HUES64 (cell line): ENCODE results near the gene BTBD9.

ENCODE experiments used
- H3K27ac ChIP-seq: 2 replicates; pipeline ENCODE4 v1.7.0; 2013; ENCODE audit warnings: low read depth, low read length, inconsistent platforms
- H3K27me3 ChIP-seq: 2 replicates; pipeline ENCODE4 v1.6.1; 2013; ENCODE audit warnings: mild to moderate bottlenecking, low read length; ENCODE audit not compliant: insufficient read depth
- H3K36me3 ChIP-seq: 2 replicates; pipeline ENCODE4 v1.6.1; 2013; ENCODE audit warnings: mild to moderate bottlenecking, low read length; ENCODE audit not compliant: insufficient read depth
- H3K4me1 ChIP-seq: 2 replicates; pipeline ENCODE4 v1.6.1; 2013; ENCODE audit warnings: mild to moderate bottlenecking, low read length, moderate library complexity; ENCODE audit not compliant: insufficient read depth
- H3K4me3 ChIP-seq: 2 replicates; pipeline ENCODE4 v1.5.1; 2013; ENCODE audit warnings: mild to moderate bottlenecking, low read length, moderate library complexity
- H3K9ac ChIP-seq: 2 replicates; pipeline ENCODE4 v1.6.1; 2013; ENCODE audit warnings: mild to moderate bottlenecking, low read depth, low read length
- H3K9me3 ChIP-seq: 2 replicates; pipeline ENCODE4 v1.6.1; 2013; ENCODE audit warnings: low read depth, low read length; ENCODE audit not compliant: insufficient read depth
- WGBS: fragments of 150-250, 120-280 bp; methylation state at CpG from one replicate; pipeline ENCODE4 v1.1.7; 2013; ENCODE audit warnings: missing lambda C conversion rate; 5-methylcytosine and 5-hydroxymethylcytosine counted together

BTBD9 gene

GRCh38 chr6:38337819-38338465 is 301.8 kb downstream of the BTBD9 start:
- H3K27ac ChIP-seq, result no peak overlapping the region
- H3K27me3 ChIP-seq, result no peaks in the 10 kb centered on the region
- H3K4me1 ChIP-seq, result no peaks in the 10 kb centered on the region
- no peak overlapping the region for H3K4me3 ChIP-seq
- H3K9ac ChIP-seq, result no peak overlapping the region
- no peaks in the 10 kb centered on the region for H3K36me3 ChIP-seq
- WGBS, result 96% methylated on average over 5 of the region's 5 CpGs
- no peaks in the 10 kb centered on the region for H3K9me3 ChIP-seq

GRCh38 chr6:38336922-38337321 is 302.8 kb downstream of the BTBD9 start:
- Histone ChIP-seq H3K27ac (no peak overlapping the region), H3K4me3 (no peak overlapping the region), H3K9me3 (no peaks in the 10 kb centered on the region), H3K9ac (no peak overlapping the region), H3K4me1 (no peaks in the 10 kb centered on the region), H3K27me3 (no peaks in the 10 kb centered on the region), H3K36me3 (no peaks in the 10 kb centered on the region)
- 100% methylated on average over 1 of the region's 1 CpG for WGBS

- H3K27ac ChIP-seq, result no peak overlapping the region
- WGBS, result 87% methylated on average over 1 of the region's 1 CpG
- no peaks in the 10 kb centered on the region for H3K36me3 ChIP-seq
- H3K9ac ChIP-seq, result no peak overlapping the region
- no peak overlapping the region for H3K4me3 ChIP-seq
- H3K27me3 ChIP-seq, result no peaks in the 10 kb centered on the region
- no peaks in the 10 kb centered on the region for H3K9me3 ChIP-seq
- no peaks in the 10 kb centered on the region; the same call in 1 of the 2 replicates for H3K4me1 ChIP-seq
These were observed 312.9 kb downstream of the BTBD9 start for GRCh38 chr6:38326837-38327236.

- H3K9me3 ChIP-seq, result no peaks in the 10 kb centered on the region
These were observed 316.5 kb downstream of the BTBD9 start for GRCh38 chr6:38323216-38323615.

GRCh38 chr6:38322138-38322537 is 317.6 kb downstream of the BTBD9 start:
- H3K36me3 ChIP-seq, result no peaks in the 10 kb centered on the region
- H3K9me3 ChIP-seq, result no peaks in the 10 kb centered on the region
- H3K27me3 ChIP-seq, result no peaks in the 10 kb centered on the region
- no peak overlapping the region for H3K4me3 ChIP-seq
- H3K27ac ChIP-seq, result no peak overlapping the region
- no peak overlapping the region for H3K9ac ChIP-seq
- no peaks in the 10 kb centered on the region; the same call in 1 of the 2 replicates for H3K4me1 ChIP-seq
- 91% methylated on average over 2 of the region's 2 CpGs for WGBS

More at GRCh38 chr6:38323216-38323615, 316.5 kb downstream of the BTBD9 start:
- H3K9ac ChIP-seq, result no peak overlapping the region
- H3K4me1 ChIP-seq, result no peaks in the 10 kb centered on the region; the same call in 1 of the 2 replicates
- no peak overlapping the region for H3K4me3 ChIP-seq
- no peaks in the 10 kb centered on the region for H3K36me3 ChIP-seq
- 100% methylated on average over 1 of the region's 1 CpG for WGBS
- H3K27ac ChIP-seq, result no peak overlapping the region
- H3K27me3 ChIP-seq, result no peaks in the 10 kb centered on the region

GRCh38 chr6:38320843-38321242 is 318.9 kb downstream of the BTBD9 start:
- no peaks in the 10 kb centered on the region; the same call in 1 of the 2 replicates for H3K4me1 ChIP-seq
- 93% methylated on average over 6 of the region's 6 CpGs for WGBS
- no peaks in the 10 kb centered on the region for H3K27me3 ChIP-seq
- no peak overlapping the region for H3K27ac ChIP-seq
- H3K9me3 ChIP-seq, result no peaks in the 10 kb centered on the region
- H3K9ac ChIP-seq, result no peak overlapping the region
- H3K36me3 ChIP-seq, result no peaks in the 10 kb centered on the region
- H3K4me3 ChIP-seq, result no peak overlapping the region

GRCh38 chr6:38320358-38320757 is 319.4 kb downstream of the BTBD9 start:
- no peak overlapping the region for H3K27ac ChIP-seq
- no peak overlapping the region for H3K4me3 ChIP-seq
- no peaks in the 10 kb centered on the region for H3K27me3 ChIP-seq
- H3K36me3 ChIP-seq, result no peaks in the 10 kb centered on the region
- 83% methylated on average over 3 of the region's 3 CpGs for WGBS
- H3K9me3 ChIP-seq, result no peaks in the 10 kb centered on the region
- H3K4me1 ChIP-seq, result no peaks in the 10 kb centered on the region; the same call in 1 of the 2 replicates
- H3K9ac ChIP-seq, result no peak overlapping the region

- H3K27ac ChIP-seq, result no peak overlapping the region
- no peak overlapping the region for H3K9ac ChIP-seq
- 81% methylated on average over 11 of the region's 11 CpGs for WGBS
- no peaks in the 10 kb centered on the region for H3K36me3 ChIP-seq
- H3K4me1 ChIP-seq, result no peaks in the 10 kb centered on the region; the same call in 1 of the 2 replicates
- H3K9me3 ChIP-seq, result no peaks in the 10 kb centered on the region
- H3K27me3 ChIP-seq, result no peaks in the 10 kb centered on the region
- H3K4me3 ChIP-seq, result no peak overlapping the region
These were observed 320.2 kb downstream of the BTBD9 start for GRCh38 chr6:38319256-38320212.

- Histone ChIP-seq H3K27ac (no peak overlapping the region), H3K9ac (no peak overlapping the region)
- WGBS, result 100% methylated on average over 1 of the region's 1 CpG
These were observed 323.4 kb downstream of the BTBD9 start for GRCh38 chr6:38316099-38316868.

GRCh38 chr6:38311201-38311600 is 328.5 kb downstream of the BTBD9 start:
- Histone ChIP-seq H3K27me3 (no peaks in the 10 kb centered on the region), H3K27ac (no peak overlapping the region), H3K4me1 (no peaks in the 10 kb centered on the region; the same call in 1 of the 2 replicates), H3K36me3 (no peaks in the 10 kb centered on the region), H3K9me3 (no peaks in the 10 kb centered on the region), H3K9ac (no peak overlapping the region), H3K4me3 (no peak overlapping the region)
- WGBS, result 97% methylated on average over 3 of the region's 3 CpGs

More at GRCh38 chr6:38316099-38316868, 323.4 kb downstream of the BTBD9 start:
- Histone ChIP-seq H3K36me3 (no peaks in the 10 kb centered on the region), H3K27me3 (no peaks in the 10 kb centered on the region), H3K4me1 (no peaks in the 10 kb centered on the region), H3K4me3 (no peak overlapping the region), H3K9me3 (no peaks in the 10 kb centered on the region)
